RPMI8226 (cell line): ENCODE results near the gene SELENOF.
"Not testable (repeated sequence)": the region's sequence is repeated elsewhere in the genome, so short reads cannot be mapped to it uniquely, and the experiment has no call there.

Experiments used
- DNase-seq: peaks from one replicate; pipeline ENCODE4 v3.0.0-alpha.2; 2015

The SELENOF gene

DNA sequence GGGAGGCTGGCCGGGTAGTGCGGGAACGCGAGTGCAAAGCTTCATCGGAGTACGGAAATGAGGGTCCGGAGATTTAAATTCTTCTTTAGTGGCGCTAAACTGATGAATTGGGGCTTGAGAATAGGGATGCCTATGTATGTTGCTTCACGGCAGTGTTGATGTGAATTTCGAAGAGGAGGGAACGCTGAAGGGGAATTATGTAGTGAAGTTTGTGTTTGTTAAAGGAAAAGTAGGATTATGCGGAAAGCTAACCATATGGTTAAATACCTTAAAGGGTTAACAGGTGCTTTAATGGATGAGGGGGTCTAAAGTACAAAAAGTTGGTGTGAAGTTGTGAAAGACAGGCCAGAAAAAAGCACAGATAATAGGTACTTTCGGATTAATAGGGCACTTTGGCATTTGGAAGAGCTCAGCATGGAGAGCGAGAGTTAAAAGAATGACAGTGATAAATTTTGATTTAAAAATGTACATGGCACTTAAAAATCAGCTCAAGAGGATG lies 1.9 kb upstream of the SELENOF start:
- no peak for DNase-seq

DNA sequence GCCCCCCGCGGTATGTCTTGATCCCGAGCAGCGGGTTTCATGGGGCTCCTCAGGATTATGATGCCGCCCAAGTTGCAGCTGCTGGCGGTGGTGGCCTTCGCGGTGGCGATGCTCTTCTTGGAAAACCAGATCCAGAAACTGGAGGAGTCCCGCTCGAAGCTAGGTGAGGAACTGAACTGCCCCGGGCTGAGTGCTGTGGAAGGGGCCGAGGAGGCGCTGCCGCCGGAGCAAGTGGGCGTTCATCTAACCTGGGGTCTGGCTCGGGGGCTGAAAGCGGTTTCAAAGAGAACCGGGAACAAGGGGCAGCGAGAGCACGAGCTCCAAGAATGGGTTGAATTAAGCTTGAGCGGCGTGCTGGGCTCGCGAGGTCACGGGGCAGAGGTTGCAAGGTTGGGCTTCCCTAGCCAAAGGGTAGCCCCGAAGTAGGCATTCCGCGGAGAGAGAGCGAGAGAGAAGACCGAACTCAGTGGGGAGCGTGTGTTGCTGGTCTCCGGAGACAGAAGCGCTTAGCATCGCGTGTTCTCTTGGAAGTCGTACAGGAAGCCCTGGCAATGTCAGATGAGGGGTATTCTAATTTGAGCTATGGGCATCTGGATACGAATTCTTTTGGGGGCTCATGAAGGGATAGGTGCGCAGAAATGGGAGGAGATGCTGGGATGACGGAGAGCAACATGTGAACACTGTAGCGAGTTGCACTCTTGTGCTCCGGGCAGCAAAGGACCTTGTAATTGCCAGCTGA lies 1.2 kb upstream of the SELENOF start:
- peak; percentile 59 for DNase-seq

DNA sequence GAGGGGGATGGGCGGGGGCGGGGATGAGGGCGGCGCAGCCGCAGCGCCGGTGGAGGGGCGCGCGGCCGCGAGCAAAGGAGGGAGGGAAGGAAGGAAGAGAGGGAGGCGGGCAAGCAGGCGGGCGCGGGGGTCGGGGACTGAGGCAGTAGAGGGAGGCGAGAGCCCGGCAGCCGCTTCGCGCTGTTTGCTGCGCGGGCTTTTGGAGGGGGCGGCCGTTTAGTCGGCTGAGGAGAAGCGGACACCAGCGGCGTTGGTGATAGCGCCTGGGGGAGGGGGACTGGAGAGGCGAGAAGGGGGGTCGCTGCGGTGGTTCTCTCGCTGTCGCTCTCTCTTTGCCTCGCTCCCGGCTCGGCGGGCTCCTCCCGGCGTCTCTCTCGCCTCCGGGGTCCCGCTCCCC lies 673 bp upstream of the SELENOF start, which contains the start of gene HS2ST1:
HS2ST1 (plus strand) TSS at position 35 of the 397 bp plus-strand sequence.
- DNase-seq, result no peak

DNA sequence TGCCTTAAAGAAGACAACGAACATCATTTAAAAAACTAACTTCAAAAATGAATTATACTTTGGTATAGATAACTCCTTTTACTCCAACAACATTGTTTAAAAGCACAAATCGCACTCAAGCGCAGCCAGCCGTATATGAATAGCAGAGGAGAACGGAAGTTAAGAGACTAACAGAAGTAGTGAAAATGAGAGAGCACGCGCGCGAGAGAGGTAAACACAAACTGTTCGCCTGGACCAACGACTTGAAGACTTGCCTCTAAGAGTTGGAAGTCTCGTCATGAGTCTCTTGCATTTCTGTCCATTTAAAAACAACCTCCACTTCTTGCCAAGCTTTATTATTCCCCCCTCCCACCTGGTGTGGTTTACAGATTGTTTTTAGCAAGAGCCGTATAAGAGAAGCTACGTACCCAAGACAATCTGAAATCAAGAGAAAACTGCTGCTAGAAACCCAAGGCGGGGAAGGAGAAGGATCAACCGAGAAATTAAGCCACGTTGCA lies 479 bp downstream of the SELENOF start:
- peak; percentile 45 for DNase-seq

DNA sequence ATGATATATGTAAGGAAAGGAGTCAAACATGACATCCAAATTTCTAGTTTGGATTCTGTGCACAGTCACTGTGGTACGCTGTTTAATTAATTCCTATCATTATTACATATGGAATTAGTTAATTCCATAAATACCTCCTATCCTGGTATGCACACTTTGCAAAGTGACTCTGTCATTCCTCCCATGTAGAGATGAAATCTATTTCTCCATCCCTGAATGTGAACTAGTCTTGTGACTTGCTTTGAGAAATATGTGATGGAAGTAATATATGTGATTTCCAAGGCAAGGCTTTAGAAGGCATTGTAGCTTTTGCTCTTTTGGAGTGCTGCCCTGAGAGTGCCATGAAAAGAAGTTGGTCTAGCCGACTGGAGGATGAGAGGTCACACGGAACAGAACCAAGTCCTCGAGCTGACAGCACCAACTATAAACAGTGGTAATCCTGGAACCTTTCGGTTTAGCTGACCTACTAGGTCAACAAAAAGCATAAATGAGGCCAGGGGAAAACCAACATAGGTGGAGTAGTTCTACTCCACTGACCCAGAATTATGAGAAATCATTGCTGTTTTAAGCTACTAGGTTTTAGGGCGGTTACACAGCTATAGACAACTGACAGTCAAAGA lies 1.5 kb downstream of the SELENOF start:
- no peak for DNase-seq

DNA sequence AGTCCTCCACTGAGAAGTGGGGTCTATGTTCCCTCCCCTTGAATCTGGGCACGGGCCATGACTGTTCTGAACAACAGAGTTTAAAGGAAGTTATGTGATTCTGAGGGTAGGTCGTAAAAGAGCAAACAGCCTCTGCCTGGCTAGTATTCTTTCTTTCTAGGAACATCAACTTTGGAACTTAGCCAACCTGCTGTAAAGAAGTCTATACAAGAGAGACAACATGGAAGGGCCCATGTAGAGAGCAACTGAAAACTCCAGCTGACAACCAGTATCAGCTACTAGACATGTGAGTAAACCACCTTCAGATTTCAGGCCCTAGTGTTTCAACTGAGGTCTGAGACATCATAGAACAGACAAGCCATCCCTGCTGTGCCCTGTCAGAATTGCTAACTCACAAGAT lies 7.5 kb downstream of the SELENOF start:
- no peak for DNase-seq

DNA sequence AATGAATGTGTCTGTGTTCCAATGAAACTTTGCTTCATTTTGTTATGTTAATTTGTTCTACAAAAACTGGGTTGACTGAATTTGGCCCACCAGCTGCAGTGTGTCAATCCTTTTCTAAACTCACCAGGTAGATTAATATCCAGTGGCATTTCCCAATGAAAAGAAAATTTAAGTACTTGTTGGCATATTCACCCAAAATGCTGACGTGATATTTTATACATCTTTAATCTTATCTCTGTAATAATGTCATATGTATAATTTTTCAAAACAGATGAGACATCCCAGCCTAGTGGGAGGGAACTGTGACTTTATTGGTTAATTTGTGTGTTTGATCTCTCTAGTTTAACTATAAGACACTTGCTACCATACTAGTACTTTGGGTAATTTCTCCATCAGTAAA lies 8.1 kb downstream of the SELENOF start:
- no peak for DNase-seq

DNA sequence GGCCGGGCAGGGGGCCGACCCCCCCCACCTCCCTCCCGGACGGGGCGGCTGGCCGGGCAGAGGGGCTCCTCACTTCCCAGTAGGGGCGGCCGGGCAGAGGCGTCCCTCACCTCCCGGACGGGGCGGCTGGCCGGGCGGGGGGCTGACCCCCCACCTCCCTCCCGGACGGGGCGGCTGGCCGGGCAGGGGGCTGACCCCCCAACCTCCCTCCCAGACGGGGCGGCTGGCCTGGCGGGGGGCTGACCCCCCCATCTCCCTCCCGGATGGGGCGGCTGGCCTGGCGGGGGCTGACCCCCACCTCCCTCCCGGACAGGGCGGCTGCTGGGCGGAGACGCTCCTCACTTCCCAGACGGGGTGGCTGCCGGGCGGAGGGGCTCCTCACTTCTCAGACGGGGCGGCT lies 14.5 kb downstream of the SELENOF start:
- DNase-seq, result not testable (repeated sequence)

DNA sequence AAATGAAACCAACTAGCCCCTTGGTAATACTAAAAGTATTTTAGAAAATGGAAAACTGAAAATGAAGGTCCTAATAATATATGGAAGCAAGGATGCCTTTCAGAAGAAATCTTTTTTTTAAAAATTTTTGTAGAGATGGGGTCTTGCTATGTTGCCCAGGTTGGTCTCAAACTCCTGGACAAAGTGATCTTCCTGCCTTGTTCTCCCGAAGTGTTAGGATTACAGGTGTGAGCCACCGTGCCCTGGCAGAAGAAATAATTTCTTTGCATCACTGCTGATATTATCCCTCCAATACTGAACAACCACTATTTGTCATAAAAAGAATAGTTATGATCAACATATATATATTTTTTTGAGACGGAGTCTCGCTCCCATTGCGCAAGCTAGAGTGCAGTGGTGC lies 25.6 kb downstream of the SELENOF start:
- no peak for DNase-seq

DNA sequence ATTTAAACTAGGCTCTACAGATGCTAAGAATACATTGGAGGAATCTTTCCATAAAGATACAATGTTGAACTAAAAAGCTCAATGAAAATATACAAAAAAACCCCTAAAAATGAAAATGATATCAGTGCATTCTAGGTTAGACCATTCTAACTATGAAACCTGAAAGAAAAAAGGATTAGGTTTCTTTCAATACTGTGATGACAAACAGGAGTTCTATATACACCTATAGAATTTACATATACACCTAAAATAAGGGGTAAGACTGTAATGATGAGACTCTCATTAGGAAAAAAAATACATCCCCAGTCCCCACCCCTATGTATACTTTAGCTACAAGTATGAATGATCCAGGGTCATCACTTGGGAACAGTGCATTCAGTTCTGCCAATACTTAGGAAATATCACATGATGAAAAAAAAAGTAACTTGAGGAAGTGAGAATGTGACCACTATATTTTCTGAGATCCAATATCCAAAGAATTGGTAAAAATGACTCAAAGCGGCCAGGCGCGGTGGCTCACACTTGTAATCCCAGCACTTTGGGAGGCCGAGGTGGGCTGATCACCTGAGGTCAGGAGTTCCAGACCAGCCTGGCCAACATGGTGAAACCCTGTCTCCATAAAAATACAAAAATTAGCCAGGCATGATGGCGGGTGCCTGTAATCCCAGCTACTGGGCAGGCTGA lies 26.3 kb downstream of the SELENOF start:
- no peak for DNase-seq

DNA sequence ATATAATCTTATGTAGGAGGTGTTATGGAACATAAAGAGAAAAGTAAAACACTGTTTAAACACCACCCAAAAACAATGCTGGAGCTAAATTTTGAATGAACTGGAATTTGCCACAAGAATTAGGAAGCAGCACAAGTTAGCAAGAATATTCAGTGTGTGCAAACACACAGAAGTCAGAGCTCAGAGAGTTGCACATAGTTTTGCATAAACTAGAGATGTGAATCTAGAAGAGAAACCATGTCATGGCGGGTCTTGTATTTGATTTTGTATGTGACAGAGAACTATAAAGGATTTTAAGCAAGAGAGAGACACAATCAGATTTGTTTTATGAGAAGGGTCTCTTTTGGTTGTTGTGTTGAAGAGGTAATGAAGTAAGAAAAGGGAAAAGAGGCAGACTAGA lies 38.2 kb downstream of the SELENOF start:
- DNase-seq, result no peak

DNA sequence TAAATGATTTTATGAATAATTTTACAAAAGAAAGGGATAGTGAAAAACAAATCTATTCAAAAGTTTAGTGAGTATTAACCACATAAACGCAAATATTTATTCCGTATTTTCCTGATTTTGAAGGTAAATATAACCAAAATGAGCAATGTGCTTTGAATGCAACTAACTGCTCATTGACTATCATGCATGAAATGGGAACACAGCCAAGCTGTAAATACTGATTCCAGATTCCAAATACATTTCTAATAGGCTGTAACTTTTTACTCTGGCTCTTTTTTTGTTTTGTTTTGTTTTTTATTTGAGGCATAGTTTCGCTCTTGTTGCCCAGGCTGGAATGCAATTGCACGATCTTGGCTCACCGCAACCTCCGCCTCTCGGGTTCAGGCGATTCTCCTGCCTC lies 41.8 kb downstream of the SELENOF start:
- no peak for DNase-seq

DNA sequence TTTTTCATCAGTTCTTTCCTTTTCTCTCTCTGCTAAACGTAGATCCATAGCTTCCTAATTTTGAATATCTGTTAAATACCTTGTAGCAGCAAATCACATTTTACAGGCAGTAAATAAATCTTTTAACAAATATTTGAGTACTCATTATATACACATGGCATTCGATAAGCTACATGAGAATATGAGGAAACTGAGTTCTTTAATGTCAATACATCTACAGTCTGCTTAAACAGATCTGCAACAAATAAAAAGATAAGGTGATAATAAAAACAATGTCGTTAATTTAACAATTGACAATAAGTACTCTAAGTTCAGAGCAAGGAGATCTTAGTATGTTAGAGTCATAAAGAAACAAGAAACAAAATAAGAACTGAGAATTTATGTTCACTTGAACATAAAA lies 42.9 kb downstream of the SELENOF start:
- DNase-seq, result no peak

DNA sequence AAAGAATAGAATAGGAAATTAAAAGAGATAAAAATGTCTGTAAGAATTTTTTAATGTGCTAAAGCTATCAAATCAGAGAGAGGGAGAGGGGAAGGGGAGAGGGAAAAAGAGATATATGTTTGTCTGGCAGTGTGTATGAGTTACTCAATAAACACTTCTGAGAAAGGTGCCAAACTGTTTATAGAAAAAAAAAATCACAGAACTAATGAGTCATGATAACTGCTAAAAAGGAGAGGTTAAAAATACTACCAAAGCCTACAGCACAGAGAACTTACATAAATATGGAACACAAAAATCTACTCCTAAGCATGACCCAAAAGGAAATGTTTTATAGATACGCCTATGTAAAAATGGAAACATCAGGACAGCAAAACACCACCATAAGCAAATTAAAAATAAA lies 45.4 kb downstream of the SELENOF start:
- no peak for DNase-seq

DNA sequence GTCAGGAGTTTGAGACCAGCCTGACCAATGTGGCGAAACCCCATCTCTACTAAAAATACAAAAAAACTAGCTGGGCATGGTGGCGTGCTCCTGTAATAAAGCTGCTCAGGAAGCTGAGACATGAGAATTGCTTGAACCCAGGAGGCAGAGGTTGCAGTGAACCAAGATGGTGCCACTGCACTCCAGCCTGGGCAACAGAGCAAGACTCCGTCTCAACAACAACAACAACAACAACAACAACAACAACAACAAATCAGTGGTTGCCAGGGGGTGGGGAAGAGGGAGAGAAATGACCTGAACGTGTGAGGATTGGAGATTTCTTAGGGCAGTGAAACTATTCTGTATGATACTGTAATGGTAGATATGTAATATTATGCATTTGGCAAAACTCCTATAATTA lies 46.6 kb downstream of the SELENOF start:
- DNase-seq, result not testable (repeated sequence)

DNA sequence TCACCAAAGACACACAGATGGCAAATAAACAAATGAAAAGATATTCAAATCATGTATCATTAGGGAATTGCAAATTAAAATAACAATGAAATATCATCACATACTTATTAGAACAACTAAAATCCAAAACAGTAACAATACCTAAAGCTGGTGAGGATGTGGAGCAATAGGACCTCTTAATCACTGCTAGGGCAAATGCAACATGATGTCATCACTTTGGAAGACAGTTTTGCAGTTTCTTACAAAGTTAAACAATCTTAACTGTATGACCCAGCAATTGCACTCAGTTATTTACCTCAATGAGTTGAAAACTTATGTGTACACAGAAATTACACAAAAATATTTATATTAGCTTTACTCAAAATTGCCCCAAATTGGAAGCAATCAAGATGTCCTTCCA lies 47.3 kb downstream of the SELENOF start:
- no peak for DNase-seq

DNA sequence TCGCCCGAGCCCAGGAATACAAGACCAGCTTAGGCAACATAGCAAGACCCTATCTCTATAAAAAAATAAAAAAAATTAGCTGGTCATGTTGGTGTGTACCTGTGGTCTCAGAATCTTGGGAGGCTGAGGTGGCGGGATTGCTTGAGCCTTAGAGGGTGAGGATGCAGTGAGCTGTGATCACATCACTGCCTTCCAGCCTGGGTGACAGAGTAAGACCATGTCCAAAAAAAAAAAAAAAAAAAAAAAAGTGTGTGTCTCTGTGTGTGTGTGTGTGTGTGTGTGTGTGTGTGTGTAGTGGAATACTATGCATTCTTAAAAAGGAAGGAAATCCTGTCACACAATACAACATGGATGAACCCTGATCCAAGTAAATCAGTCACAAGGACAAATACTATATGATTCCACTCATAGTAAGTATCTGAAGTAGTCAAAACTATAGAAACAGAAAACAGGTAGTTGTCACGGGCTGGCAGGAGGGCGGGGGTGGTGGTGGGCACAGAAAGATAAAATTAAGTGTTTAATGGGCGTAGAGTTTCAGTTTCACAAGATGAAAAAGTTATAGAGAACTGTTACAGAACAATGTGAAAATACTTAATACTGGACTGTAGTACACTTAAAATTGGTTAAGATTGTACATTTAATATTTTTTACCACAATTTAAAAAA lies 47.8 kb downstream of the SELENOF start:
- DNase-seq, result no peak

DNA sequence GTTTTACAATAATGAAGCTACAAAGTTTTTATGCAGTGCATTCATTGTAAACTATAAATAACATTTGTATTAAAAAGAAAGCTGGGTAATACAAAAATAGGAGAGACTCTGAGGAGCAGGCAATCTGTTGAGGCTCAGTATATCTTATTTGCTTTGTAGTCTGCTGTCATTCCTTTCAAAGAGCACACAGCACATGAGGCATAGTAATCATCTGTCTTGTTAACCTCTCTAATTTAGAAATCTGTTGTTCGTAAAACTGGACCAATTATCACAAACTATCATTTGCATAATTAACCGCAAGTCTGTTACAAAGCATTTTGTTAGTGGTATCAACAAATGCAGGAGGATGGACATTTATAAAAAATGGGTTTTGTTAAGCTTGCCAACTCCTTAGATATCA lies 51.0 kb downstream of the SELENOF start:
- DNase-seq, result no peak

DNA sequence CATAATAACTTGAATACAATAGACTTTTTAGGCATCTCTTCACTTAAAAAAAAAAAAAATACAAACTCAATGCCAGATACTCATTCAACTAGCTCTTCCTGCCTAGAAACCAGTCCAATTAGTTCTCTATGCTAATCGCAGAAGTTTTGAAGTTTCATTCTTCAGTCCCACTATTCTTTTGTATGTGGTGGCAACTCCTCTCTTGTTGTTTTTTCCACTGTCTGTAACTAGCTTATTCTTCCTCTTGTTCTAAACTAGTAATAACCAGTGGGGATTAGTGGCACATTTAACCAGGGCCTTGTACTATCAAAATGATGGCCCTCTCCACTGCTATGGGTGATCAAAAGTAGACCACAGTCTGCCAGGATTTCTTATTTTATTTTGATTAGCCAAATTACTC lies 52.5 kb downstream of the SELENOF start:
- no peak for DNase-seq

DNA sequence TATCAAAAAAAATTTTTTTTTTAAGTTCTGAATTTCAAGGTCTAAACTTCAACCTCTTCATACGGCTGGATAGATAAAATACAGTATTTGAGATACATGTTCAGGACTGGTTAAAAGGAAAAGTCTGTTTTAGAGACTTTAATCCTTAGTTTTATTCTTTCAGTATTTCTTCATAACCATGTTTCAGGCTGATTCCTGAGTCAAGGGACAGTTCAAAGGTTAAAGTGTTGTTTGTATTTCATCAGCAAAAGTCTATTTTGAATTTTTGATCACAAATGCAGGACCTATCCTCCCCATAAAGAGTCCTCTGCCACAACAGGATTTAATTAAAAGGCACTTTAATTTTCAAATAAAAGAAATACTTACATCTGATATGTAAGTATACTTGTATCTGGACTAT lies 53.5 kb downstream of the SELENOF start:
- no peak for DNase-seq

DNA sequence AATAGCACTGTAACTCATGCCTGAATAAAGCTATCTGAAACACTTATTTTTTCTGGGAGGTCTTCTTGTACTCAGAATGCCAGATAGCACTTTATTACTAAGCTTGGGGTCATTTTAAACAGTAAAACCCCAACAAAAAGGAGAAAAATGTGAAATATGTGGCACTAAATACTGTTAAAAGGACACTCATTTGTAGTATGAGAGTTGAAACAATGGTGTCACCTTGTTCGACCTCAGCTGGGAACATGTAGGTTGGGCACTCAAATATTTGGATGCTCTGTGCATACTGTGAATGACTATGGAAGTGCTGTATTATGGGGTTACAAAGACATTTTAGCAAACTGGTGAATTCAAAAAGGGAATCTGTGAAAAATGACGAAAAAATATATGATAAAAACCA lies 53.9 kb downstream of the SELENOF start:
- DNase-seq, result no peak

DNA sequence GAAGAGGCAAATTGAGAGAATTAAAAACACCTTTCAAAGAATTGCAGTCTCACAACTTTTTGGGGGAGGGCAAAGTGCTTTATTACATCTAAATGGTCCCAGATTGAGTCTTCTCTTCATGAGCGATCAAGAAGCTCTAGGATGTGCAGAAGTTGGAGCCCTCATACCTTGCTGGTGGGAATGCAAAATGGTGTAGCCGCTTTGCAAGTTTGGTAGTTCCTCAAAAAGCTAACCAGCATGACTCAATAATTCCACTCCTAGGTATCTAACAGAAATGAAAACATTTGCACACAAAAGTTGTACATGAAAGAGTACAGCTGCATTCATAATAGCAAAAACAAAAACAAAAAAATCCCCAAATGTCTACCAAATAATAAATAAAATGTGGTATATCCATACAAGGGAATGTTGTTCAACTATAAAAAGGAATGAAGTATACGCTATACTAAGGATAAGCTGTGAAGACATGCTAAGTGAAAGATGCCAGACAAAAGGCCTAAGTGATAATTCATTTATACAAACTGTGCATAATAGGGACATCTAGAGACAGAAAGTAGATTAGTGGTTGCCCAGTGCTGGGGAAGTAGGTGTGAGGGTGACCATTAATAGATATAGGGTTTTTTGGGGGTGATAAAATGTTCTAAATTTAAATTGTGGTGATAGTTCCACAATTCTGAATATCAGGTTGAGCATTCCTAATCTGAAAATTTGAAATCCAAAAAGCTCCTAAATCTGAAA lies 55.2 kb downstream of the SELENOF start:
- DNase-seq, result no peak

DNA sequence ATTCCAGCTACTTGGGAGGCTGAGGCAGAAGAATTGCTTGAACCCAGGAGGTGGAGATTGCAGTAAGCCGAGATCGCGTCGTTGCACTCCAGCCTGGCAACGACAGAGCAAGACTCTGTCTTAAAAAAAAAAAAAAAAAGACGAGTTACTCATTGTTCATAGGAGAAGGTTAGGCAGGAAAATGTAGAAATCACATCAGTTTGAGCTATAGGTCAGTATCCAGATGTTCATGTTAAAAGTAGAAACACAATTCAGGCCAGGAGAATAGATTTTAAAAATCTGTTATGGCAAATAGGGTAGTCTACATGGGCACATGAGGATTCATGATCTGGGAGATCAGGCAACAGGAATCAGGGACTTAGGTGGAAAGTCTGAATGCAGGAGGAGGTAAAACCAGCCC lies 57.7 kb downstream of the SELENOF start:
- no peak for DNase-seq
